ENCODE data around the gene DENND1B.
A peak's percentile ranks its signal among the peaks of the same experiment; 100 is the strongest.

The DENND1B gene

GRCh38 chr1:197775282-197776262, at the start of gene DENND1B:
Gene DENND1B, minus strand, starts transcription at chr1:197775480. Its CDS starts 325 bp downstream, at chr1:197775155.
- TF ChIP-seq, protein P1, sequence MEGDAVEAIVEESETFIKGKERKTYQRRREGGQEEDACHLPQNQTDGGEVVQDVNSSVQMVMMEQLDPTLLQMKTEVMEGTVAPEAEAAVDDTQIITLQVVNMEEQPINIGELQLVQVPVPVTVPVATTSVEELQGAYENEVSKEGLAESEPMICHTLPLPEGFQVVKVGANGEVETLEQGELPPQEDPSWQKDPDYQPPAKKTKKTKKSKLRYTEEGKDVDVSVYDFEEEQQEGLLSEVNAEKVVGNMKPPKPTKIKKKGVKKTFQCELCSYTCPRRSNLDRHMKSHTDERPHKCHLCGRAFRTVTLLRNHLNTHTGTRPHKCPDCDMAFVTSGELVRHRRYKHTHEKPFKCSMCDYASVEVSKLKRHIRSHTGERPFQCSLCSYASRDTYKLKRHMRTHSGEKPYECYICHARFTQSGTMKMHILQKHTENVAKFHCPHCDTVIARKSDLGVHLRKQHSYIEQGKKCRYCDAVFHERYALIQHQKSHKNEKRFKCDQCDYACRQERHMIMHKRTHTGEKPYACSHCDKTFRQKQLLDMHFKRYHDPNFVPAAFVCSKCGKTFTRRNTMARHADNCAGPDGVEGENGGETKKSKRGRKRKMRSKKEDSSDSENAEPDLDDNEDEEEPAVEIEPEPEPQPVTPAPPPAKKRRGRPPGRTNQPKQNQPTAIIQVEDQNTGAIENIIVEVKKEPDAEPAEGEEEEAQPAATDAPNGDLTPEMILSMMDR (IDR thresholded peaks at IDR 0.05; ENCODE audit: low read length), result peak; percentile 28
- no peak for TF ChIP-seq EZH2 (optimal IDR thresholded peaks at IDR 0.05; ENCODE audit: low read depth, low read length)
- Histone ChIP-seq H3K36me3 (replicated peaks; ENCODE audit: insufficient read depth, low read length) (no peaks in the 10 kb centered on the region), H3K27ac (ENCODE audit: low read length) (peak within 1 kb of the TSS; percentile 90), H3K9me3 (replicated peaks; ENCODE audit: insufficient read depth, low read length) (no peaks in the 10 kb centered on the region), H3K79me2 (ENCODE audit: low read length) (peaks cover 40% of the 10 kb centered on the region), H3K9me2 (replicated peaks; ENCODE audit: insufficient read depth, low read length) (no peaks in the 10 kb centered on the region), H3K4me1 (ENCODE audit: low read length) (peaks cover 47% of the 10 kb centered on the region), H3K4me2 (ENCODE audit: low read depth, low read length) (peak within 1 kb of the TSS; percentile 84), H4K20me1 (ENCODE audit: insufficient read depth, low read length) (no peaks in the 10 kb centered on the region), H3F3A (ENCODE audit: insufficient read depth, low read length) (peaks cover 78% of the 10 kb centered on the region), H3K27me3 (replicated peaks; ENCODE audit: insufficient read depth, low read length) (no peaks in the 10 kb centered on the region), H3K9ac (ENCODE audit: low read length) (peak within 1 kb of the TSS; percentile 70), H2AFZ (ENCODE audit: low read length) (peak within 1 kb of the TSS; percentile 51), H3K4me3 (ENCODE audit: low read length) (peak within 1 kb of the TSS; percentile 67)
- DNase-seq, result peak; percentile 96

- H3K9ac ChIP-seq (ENCODE audit: low read length), result no peak overlapping the region
- DNase-seq, result no peak
- no peak overlapping the region for H3K4me2 ChIP-seq (ENCODE audit: low read depth, low read length)
- H2AFZ ChIP-seq (ENCODE audit: low read length), result no peak overlapping the region
- H3K79me2 ChIP-seq (ENCODE audit: low read length), result no peaks in the 10 kb centered on the region
- H3F3A ChIP-seq (ENCODE audit: insufficient read depth, low read length), result peaks cover 3% of the 10 kb centered on the region; the same call in 1 of the 2 replicates
- H3K4me3 ChIP-seq (ENCODE audit: low read length), result no peak overlapping the region
- no peaks in the 10 kb centered on the region for H3K36me3 ChIP-seq (replicated peaks; ENCODE audit: insufficient read depth, low read length)
- H3K9me3 ChIP-seq (replicated peaks; ENCODE audit: insufficient read depth, low read length), result no peaks in the 10 kb centered on the region
- peaks cover 8% of the 10 kb centered on the region for H3K4me1 ChIP-seq (ENCODE audit: low read length)
- H3K27me3 ChIP-seq (replicated peaks; ENCODE audit: insufficient read depth, low read length), result no peaks in the 10 kb centered on the region
- H4K20me1 ChIP-seq (ENCODE audit: insufficient read depth, low read length), result no peaks in the 10 kb centered on the region
- no peak overlapping the region for H3K27ac ChIP-seq (ENCODE audit: low read length)
- no peaks in the 10 kb centered on the region for H3K9me2 ChIP-seq (replicated peaks; ENCODE audit: insufficient read depth, low read length)
- TF ChIP-seq, protein P1 (IDR thresholded peaks at IDR 0.05; ENCODE audit: low read length), result no peak
- TF ChIP-seq EZH2 (optimal IDR thresholded peaks at IDR 0.05; ENCODE audit: low read depth, low read length) (no peak), EZH2phosphoT487 (IDR thresholded peaks at IDR 0.05; ENCODE audit: low read length) (no peak)
These were observed 39.0 kb upstream of the DENND1B start for GRCh38 chr1:197814306-197814705.

DNA sequence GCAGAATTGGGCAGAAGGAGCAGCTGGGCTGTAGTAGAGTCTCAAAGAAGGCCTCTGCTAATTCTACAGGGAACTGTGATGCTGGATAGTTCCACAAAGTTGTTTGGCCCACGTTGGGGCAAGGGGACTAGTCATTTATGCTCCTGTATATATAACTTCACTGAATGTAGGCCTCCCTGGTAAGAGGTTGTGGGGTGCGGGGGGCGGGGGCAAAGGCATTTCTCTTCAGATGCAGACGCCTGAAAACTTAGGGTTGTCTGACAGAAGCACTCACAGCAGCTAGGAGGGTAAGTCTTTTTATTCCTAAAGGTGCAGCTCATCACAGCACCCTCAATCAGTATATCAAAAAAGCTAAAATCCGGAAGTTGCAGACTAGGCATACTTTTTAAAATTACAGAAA, 38.5 kb upstream of the DENND1B start:
- no peaks in the 10 kb centered on the region for H4K20me1 ChIP-seq (ENCODE audit: insufficient read depth, low read length)
- no peak overlapping the region for H3K4me2 ChIP-seq (ENCODE audit: low read depth, low read length)
- no peaks in the 10 kb centered on the region for H3K79me2 ChIP-seq (ENCODE audit: low read length)
- no peak for DNase-seq
- peaks cover 8% of the 10 kb centered on the region for H3F3A ChIP-seq (ENCODE audit: insufficient read depth, low read length)
- no peak overlapping the region for H2AFZ ChIP-seq (ENCODE audit: low read length)
- no peak overlapping the region for H3K27ac ChIP-seq (ENCODE audit: low read length)
- H3K4me1 ChIP-seq (ENCODE audit: low read length), result peaks cover 13% of the 10 kb centered on the region
- no peaks in the 10 kb centered on the region for H3K27me3 ChIP-seq (replicated peaks; ENCODE audit: insufficient read depth, low read length)
- H3K9ac ChIP-seq (ENCODE audit: low read length), result no peak overlapping the region
- H3K36me3 ChIP-seq (replicated peaks; ENCODE audit: insufficient read depth, low read length), result no peaks in the 10 kb centered on the region
- H3K4me3 ChIP-seq (ENCODE audit: low read length), result no peak overlapping the region
- no peaks in the 10 kb centered on the region for H3K9me2 ChIP-seq (replicated peaks; ENCODE audit: insufficient read depth, low read length)
- TF ChIP-seq EZH2 (optimal IDR thresholded peaks at IDR 0.05; ENCODE audit: low read depth, low read length), result no peak
- no peaks in the 10 kb centered on the region for H3K9me3 ChIP-seq (replicated peaks; ENCODE audit: insufficient read depth, low read length)

DNA sequence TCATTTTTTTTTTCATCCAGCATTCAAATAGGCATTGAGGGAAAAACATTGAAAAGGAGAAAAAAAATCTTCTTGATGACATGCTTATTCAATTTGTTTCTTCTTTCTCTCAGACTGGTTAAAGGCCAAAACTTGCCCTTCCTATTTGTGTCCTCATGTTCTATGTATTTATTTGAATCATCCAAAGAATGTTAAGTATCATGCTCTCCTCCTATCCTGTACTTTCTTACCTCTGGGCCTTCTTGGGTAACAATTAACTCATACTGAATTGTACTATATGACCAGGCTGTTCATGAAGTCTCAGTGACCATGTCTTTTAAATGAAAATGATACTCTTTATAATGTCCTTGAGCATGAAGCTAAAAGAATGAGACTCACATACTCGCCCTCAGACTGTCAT, 36.5 kb upstream of the DENND1B start:
- H3K27me3 ChIP-seq (replicated peaks; ENCODE audit: insufficient read depth, low read length), result no peaks in the 10 kb centered on the region
- no peaks in the 10 kb centered on the region for H4K20me1 ChIP-seq (ENCODE audit: insufficient read depth, low read length)
- H3K4me3 ChIP-seq (ENCODE audit: low read length), result no peak overlapping the region
- peaks cover 28% of the 10 kb centered on the region for H3F3A ChIP-seq (ENCODE audit: insufficient read depth, low read length)
- H3K4me1 ChIP-seq (ENCODE audit: low read length), result peaks cover 26% of the 10 kb centered on the region
- no peaks in the 10 kb centered on the region for H3K79me2 ChIP-seq (ENCODE audit: low read length)
- H2AFZ ChIP-seq (ENCODE audit: low read length), result no peak overlapping the region
- no peaks in the 10 kb centered on the region for H3K36me3 ChIP-seq (replicated peaks; ENCODE audit: insufficient read depth, low read length)
- H3K4me2 ChIP-seq (ENCODE audit: low read depth, low read length), result no peak overlapping the region
- DNase-seq, result no peak
- H3K9ac ChIP-seq (ENCODE audit: low read length), result no peak overlapping the region
- TF ChIP-seq EZH2 (optimal IDR thresholded peaks at IDR 0.05; ENCODE audit: low read depth, low read length) (no peak), EZH2phosphoT487 (IDR thresholded peaks at IDR 0.05; ENCODE audit: low read length) (no peak)
- TF ChIP-seq, protein P1 (IDR thresholded peaks at IDR 0.05; ENCODE audit: low read length), result no peak
- no peak overlapping the region for H3K27ac ChIP-seq (ENCODE audit: low read length)
- no peaks in the 10 kb centered on the region for H3K9me2 ChIP-seq (replicated peaks; ENCODE audit: insufficient read depth, low read length)
- no peaks in the 10 kb centered on the region for H3K9me3 ChIP-seq (replicated peaks; ENCODE audit: insufficient read depth, low read length)

Data from MM.1S (cell line).